ENCODE data around the gene NHP2. TPM values are rescaled to one million over a fixed set of nuclear protein-coding genes. Genes with fewer than 3 reads are reported as not detected.
"Not testable (repeated sequence)": the region's sequence is repeated elsewhere in the genome, so short reads cannot be mapped to it uniquely, and the experiment has no call there.

Gene NHP2
- total RNA-seq, 2 experiments from 2014 or later, result 349 to 354 TPM

- not testable (repeated sequence) for DNase-seq, H3K9me3 Mint-ChIP-seq, H3K4me3 Mint-ChIP-seq, H3K27ac Mint-ChIP-seq, H3K27me3 Mint-ChIP-seq, H3K36me3 Mint-ChIP-seq
- peaks cover 28% of the 10 kb centered on the region for H3K4me1 Mint-ChIP-seq
Measured at GRCh38 chr5:178127300-178128009, 26.2 kb downstream of the NHP2 start.

GRCh38 chr5:178126556-178126955 lies 27.1 kb downstream of the NHP2 start:
- DNase-seq, result no peak
- Mint-ChIP-seq H3K4me1 (peaks cover 21% of the 10 kb centered on the region), H3K9me3 (no peaks in the 10 kb centered on the region), H3K27me3 (no peaks in the 10 kb centered on the region), H3K27ac (peak overlapping the region; percentile 51), H3K36me3 (peaks cover 2% of the 10 kb centered on the region), H3K4me3 (no peak overlapping the region)

GRCh38 chr5:178125253-178125906 lies 28.3 kb downstream of the NHP2 start:
- DNase-seq, result no peak
- Mint-ChIP-seq H3K4me1 (peaks cover 27% of the 10 kb centered on the region), H3K27me3 (no peaks in the 10 kb centered on the region), H3K27ac (no peak overlapping the region), H3K9me3 (no peaks in the 10 kb centered on the region), H3K4me3 (no peak overlapping the region), H3K36me3 (peaks cover 4% of the 10 kb centered on the region)

GRCh38 chr5:178123966-178124925 lies 29.4 kb downstream of the NHP2 start:
- Mint-ChIP-seq H3K27ac (peak overlapping the region; percentile 19), H3K36me3 (peaks cover 4% of the 10 kb centered on the region), H3K4me1 (peaks cover 23% of the 10 kb centered on the region), H3K4me3 (no peak overlapping the region), H3K9me3 (no peaks in the 10 kb centered on the region), H3K27me3 (no peaks in the 10 kb centered on the region)
- DNase-seq, result no peak

- Mint-ChIP-seq H3K4me3 (no peak overlapping the region), H3K9me3 (no peaks in the 10 kb centered on the region), H3K27me3 (no peaks in the 10 kb centered on the region), H3K27ac (no peak overlapping the region), H3K4me1 (peaks cover 22% of the 10 kb centered on the region), H3K36me3 (peaks cover 4% of the 10 kb centered on the region)
- DNase-seq, result no peak
Measured at GRCh38 chr5:178123094-178123965, 30.4 kb downstream of the NHP2 start.

- no peak overlapping the region for H3K27ac Mint-ChIP-seq
- H3K4me3 Mint-ChIP-seq, result no peak overlapping the region
- H3K4me1 Mint-ChIP-seq, result peaks cover 23% of the 10 kb centered on the region
- H3K36me3 Mint-ChIP-seq, result peaks cover 4% of the 10 kb centered on the region
- H3K9me3 Mint-ChIP-seq, result no peaks in the 10 kb centered on the region
- DNase-seq, result no peak
- no peaks in the 10 kb centered on the region for H3K27me3 Mint-ChIP-seq
Measured at GRCh38 chr5:178122346-178122745, 31.3 kb downstream of the NHP2 start.

- H3K9me3 Mint-ChIP-seq, result no peaks in the 10 kb centered on the region
- H3K36me3 Mint-ChIP-seq, result peaks cover 5% of the 10 kb centered on the region
- peaks cover 30% of the 10 kb centered on the region for H3K4me1 Mint-ChIP-seq
- H3K27me3 Mint-ChIP-seq, result no peaks in the 10 kb centered on the region
- no peak for DNase-seq
- H3K27ac Mint-ChIP-seq, result peak overlapping the region; percentile 48
- H3K4me3 Mint-ChIP-seq, result peak overlapping the region; percentile 42
Measured at GRCh38 chr5:178121391-178122276, 32.1 kb downstream of the NHP2 start.

- DNase-seq, result peak; percentile 89
- H3K27ac Mint-ChIP-seq, result peak overlapping the region; percentile 60
- peak overlapping the region; percentile 42 for H3K4me3 Mint-ChIP-seq
- H3K27me3 Mint-ChIP-seq, result no peaks in the 10 kb centered on the region
- H3K9me3 Mint-ChIP-seq, result no peaks in the 10 kb centered on the region
- peaks cover 37% of the 10 kb centered on the region for H3K4me1 Mint-ChIP-seq
- peaks cover 9% of the 10 kb centered on the region for H3K36me3 Mint-ChIP-seq
Measured at GRCh38 chr5:178120607-178121357, 32.9 kb downstream of the NHP2 start.

GRCh38 chr5:178119915-178120606 lies 33.6 kb downstream of the NHP2 start:
- Mint-ChIP-seq H3K27ac (peak overlapping the region; percentile 60), H3K9me3 (no peaks in the 10 kb centered on the region), H3K4me3 (no peak overlapping the region), H3K4me1 (peaks cover 37% of the 10 kb centered on the region), H3K27me3 (no peaks in the 10 kb centered on the region), H3K36me3 (peaks cover 12% of the 10 kb centered on the region)
- DNase-seq, result no peak

GRCh38 chr5:178117923-178118701 lies 35.6 kb downstream of the NHP2 start:
- DNase-seq, result no peak
- Mint-ChIP-seq H3K4me3 (no peak overlapping the region), H3K36me3 (peaks cover 17% of the 10 kb centered on the region), H3K27me3 (no peaks in the 10 kb centered on the region), H3K9me3 (no peaks in the 10 kb centered on the region), H3K4me1 (peaks cover 31% of the 10 kb centered on the region), H3K27ac (no peak overlapping the region)

- Mint-ChIP-seq H3K36me3 (peaks cover 15% of the 10 kb centered on the region), H3K4me3 (peak overlapping the region; percentile 89), H3K27me3 (no peaks in the 10 kb centered on the region), H3K9me3 (no peaks in the 10 kb centered on the region), H3K27ac (peak overlapping the region; percentile 87), H3K4me1 (peaks cover 33% of the 10 kb centered on the region)
- peak; percentile 81 for DNase-seq
Measured at GRCh38 chr5:178116143-178116885, 37.4 kb downstream of the NHP2 start.
